Heart left ventricle (tissue), 13 donors: ENCODE results near the gene XPR1.

ENCODE experiments used
- POLR2A ChIP-seq, 2 donors: fragments of 450-650 bp; IDR thresholded peaks; one replicate each; pipeline ENCODE4 v1.6.1; 2017; ENCODE audit warnings: antibody characterized with exemption in 2 of 2, mild to moderate bottlenecking in 2 of 2, moderate library complexity in 2 of 2
- TF ChIP-seq, protein P1 (sequence below), 12 donors: fragments of 200-600 bp; sonication (generic) in 4 of 12; IDR thresholded peaks; one replicate each; pipeline versions ENCODE4 v1.5.0 to v1.8.0; 2018 to 2022; ENCODE audit warnings: antibody characterized with exemption in 12 of 12, mild to moderate bottlenecking in 5 of 12
- donor health status: ischemic (EF 13 %, LVEDD 7.1; RV severe dilation, severe dysfunction).
- donor health status: DM: no; HTN: yes; CAD: no.
- donor health status: DM: no; HTN: no; CAD: no.
- donor health status: ischemic (EF 25% LVEDD 6.9; RV normal size, moderate dysfunction).
- donor health status: ischemic (EF 25% LVEDD 5.7; RV mildly dilated, moderate dysfunction).
- donor health status: ischemic (EF 35%, LVEDD 5.7; RV mildly dilated, moderate dysfunction).
- donor health status: nonischemic (EF 11% LVEDD 7.7; RV severe dilation, severe dysfunction).
- donor health status: DM: yes; HTN: yes; CAD: no.
- donor health status: PGD.
- donor health status: ischemic (EF 29% LVEDD 5.4; RV normal size, mild dysfunction).
- donor health status: nonischemic (EF 23%, LVEDD 6.1; RV moderate dilation, normal function).

DNA sequence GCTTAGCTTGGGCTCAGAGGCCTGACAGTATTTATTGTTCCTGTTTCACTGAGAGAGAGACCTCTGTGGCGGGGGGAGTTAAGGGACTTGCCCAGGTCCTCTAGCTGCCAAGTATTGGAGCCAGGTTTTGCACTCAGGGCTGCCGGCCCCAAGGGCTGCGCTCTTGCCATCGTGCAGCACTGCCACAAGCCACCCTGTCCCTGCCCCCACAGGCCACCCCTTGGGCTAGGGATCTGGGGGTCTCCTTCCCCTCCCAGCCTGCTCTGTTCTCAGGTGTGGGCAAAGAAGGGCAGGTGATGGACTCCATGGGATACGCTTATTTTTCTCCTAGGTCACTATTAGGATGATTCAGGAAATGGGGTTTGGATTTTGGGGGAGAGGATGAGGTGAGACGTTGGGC is 289.6 kb downstream of the XPR1 start:
- TF ChIP-seq, protein P1, sequence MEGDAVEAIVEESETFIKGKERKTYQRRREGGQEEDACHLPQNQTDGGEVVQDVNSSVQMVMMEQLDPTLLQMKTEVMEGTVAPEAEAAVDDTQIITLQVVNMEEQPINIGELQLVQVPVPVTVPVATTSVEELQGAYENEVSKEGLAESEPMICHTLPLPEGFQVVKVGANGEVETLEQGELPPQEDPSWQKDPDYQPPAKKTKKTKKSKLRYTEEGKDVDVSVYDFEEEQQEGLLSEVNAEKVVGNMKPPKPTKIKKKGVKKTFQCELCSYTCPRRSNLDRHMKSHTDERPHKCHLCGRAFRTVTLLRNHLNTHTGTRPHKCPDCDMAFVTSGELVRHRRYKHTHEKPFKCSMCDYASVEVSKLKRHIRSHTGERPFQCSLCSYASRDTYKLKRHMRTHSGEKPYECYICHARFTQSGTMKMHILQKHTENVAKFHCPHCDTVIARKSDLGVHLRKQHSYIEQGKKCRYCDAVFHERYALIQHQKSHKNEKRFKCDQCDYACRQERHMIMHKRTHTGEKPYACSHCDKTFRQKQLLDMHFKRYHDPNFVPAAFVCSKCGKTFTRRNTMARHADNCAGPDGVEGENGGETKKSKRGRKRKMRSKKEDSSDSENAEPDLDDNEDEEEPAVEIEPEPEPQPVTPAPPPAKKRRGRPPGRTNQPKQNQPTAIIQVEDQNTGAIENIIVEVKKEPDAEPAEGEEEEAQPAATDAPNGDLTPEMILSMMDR (IDR thresholded peaks at IDR 0.05) = no peak
- no peak for TF ChIP-seq POLR2A (IDR thresholded peaks at IDR 0.05)
